HG03469 (cell line): ENCODE results near the gene NUDT1.

Source experiments
- ATAC-seq: cut with Tn5 transposase; IDR thresholded peaks from one replicate; pipeline ENCODE4 v1.9.1; 2021; ENCODE audit warnings: mild to moderate bottlenecking, moderate library complexity, moderate number of reproducible peaks; ENCODE audit not compliant: unreplicated experiment

The NUDT1 gene

DNA sequence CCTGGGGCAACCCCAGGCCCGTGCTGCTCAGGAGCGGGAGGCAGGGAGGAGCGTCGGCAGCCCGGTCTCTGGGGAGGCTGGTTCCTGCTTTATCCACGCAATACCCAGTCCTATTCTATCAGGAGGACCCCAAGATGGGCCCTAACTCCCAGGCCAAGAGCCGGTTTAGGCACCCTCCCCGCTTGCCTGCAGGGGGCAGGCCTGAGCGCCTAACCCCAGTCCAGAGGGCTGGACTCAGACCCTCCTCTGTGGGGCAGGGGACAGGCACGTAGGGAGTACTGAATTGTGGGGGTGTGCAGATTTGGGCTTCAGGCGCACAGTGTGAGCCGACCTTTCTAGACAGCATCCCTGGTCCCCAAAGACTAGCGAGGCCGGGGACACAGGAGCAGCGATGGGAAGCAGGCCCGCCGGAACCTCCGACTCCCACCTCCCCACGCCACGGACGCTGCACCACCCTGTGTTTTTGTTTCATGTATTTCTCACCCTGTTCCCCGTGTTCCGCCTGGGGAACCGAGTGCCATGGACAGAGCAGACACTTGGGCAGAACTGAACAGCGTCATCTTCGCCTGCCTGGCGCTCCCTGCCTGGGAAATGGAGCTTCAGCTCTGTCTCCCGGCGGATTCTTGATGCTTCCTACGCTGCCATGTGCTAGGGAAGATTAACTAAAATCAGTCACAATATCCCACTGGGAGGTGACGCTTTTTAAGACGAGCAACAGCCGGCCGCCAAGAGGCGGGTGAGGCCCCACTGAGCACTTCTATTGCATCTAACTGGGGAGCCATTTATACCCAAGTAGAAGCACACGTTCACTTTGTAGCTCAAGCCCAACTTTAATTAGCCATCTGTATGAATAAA, 5.3 kb downstream of the NUDT1 start:
- no peak for ATAC-seq

DNA sequence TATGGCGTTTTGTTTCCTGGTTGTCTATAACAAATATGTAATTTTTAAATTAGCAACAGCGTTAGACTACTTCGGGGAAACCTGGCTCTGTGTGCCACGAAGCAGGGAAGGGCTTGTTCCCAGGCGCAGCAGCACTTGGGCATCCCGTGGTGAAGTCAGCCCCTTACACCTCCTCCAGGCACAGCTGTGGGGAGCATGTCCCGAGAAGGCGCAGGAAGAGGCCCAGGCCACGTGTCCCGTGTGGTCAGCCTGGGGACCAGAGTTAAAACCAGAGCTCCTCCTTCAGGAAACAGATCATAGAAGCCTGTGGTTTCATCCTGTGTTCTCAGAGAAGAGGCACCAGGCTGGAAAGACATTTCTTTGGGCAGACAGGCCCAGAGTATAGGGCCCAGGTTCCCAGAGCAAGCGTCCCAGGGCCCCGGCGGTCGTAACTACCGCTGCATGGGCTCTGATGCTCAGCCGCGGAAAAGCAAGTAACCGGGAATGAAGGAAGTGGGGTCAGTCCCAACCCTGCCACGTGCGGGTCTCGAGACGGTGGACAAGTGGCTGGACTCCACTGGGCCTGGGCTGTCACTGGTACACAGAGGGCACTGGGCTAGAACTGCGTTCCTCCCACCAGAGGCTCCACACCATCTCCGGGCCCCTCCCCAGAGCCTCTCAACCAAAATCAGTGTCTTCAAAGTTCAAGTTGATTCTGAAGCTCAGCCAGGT, 7.1 kb downstream of the NUDT1 start:
- ATAC-seq: no peak

DNA sequence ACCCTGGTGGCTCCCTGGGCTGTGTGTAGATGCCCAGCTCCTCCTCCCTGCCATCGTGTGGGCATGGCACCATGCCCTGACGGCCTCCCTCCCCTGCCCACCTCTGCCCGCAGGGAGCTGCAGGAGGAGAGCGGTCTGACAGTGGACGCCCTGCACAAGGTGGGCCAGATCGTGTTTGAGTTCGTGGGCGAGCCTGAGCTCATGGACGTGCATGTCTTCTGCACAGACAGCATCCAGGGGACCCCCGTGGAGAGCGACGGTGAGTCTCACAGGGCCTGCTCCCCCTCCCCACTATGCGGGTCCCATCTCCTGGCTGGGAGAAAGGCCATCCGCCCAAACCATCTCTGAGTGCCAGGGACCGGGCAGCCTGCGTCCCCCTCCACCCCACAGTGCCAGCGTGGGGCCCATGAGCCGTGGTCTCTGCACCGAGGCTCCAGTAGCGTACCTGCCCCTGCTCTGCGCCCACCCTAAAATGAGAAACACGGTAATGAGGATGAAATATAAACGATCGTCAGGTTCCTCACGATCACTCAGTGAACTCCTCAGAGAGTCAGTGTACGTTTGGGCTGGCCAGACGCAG, 7.8 kb downstream of the NUDT1 start:
- no peak for ATAC-seq

DNA sequence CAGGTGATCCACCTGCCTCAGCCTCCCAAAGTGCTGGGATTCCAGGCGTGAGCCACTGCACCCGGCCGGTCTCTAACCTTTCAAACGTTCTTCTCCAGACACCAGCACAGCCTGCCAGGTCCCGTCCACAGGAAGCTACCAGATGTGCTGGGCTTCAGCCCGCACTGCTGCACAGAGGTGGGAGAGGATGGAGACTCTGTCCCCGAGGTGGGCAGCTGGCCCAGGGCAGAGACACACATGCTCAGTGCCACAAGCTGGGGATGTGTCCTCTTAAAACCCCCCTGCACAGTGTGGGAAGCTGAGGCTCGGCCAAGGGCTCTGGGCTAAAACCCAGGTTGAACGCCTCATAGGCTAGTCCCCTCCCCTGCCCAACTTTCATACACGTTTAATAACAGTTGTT, 9.4 kb downstream of the NUDT1 start:
- ATAC-seq: no peak

DNA sequence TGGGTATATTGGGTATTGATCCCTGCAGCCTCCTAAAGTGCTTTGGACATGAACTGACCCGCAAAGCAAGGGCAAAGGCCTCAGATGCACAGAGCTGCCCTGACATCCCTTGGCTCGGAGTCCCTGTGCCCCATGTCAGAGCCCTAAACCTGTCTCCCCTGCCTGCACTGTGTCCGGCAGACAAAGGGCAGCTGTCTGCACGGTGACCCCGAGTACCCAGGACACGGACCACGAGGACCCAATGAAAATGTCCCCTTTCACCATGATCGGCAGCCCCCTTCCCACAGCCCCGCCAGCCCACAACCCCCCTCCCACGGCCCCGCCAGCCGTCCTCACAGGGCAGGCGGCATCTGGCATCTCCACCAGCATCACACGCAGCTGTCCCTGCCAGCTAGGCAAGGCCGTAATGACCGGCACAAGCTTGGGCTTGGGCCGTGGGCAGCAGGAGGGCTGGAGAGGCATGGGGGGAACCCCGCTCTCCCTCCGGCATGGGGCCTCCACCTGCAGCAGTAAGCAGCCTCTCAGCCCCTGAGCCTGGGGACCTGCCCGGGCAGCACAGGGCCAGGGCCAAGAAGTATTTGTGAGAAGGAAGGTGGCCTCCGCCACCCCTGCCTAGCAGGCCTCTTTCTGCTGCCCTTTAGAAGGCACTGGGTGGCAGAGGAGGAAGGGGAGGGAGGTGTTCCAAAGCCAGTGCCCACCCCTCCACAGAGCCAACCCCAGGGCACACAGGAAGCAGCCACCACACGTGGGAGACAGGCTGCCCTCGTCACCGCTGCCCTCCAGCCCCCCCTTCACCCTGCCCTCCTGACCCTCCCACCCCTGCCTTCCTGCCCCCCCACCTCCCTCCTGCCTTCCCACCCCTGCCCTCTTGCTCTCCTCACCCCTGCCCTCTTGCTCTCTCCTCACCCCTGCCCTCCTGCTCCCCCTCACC, 10.1 kb downstream of the NUDT1 start:
- ATAC-seq: no peak

DNA sequence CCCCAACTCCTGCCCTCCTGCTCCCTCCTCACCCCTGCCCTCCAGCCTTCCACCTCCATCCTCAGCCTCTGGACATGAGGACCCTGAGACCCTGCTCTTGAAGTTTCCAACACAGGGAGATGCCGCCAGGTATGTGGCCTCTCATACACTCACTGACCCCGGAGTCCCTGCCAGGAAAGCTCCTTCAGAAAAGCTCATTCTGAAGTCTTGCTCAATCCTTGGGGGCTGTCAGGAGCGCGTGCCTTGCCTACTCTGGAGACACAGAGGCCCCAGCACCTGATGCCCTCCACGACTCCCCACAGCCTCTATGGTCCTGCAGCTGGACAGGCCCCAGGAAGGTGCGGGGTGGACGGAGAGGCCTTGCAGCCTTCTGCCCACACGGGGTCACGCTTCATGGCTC, 11.0 kb downstream of the NUDT1 start:
- ATAC-seq: no peak

DNA sequence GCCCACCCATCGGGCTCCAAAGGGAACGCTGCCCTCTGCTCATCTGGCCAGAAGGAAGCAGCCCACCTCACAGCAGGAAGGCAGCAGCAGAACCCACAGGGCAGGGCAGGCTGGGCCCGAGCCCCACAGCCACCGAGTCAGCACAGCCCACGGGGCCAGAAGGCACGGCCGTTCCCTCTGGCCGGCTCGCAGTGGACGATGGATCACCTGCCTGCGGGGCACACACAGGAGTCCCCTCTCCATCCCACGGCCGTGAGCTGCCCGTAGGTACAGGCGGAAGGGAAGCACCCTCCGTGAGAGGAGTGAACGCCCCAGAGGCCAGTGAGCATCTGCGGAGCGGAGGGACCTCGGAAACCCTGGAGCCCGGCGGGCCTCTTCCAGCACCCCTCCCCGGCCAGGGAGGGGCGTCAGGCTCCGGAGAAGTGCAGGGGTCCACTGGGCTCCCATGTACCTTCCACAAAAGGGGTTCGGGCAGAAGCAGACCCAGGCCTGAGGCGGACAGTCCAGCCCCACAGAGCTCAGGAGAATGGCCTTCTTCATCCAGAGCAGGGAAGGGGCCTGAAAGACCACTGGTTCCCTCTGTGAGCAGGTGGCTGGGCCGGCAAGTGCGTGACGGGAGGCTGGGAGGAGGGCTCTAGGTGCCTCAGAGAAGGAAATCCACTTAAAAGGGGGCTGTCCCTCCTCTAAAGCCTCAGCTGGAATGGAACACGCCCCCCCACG, 11.7 kb downstream of the NUDT1 start:
- ATAC-seq: no peak

DNA sequence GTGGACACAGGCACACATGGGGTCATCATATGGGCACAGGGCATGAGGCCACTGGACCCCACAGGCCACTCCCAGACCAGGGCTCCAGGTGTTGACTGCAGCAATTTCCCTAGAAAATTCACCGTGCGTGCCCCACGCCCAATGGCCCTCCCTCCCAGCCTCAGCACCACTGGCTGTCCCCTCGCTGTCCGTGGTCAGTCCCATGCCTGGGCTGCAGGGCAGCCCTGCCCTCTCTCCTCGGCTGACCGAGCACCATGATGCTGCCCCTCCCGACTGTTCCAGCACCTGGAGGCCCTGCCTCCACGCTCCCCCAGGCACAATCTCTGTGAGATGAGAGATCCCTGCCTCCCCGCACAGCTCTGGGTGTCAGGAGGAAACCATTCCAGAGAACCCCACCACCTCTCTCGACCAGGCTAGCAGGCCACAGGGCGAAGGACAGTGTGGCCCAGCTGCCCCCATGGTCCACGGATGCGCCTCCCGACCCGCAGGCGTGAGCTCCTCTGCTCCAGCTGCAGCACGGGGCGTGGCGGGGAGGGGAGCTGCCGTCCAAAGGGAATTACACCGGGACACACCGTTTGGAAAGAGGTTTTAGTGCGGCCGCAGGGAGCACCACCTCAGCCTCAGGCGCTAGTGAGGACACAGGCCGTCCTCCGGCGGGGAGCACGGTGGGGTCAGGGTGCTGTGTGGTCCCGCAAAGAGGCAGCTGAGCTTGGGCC, 12.6 kb downstream of the NUDT1 start:
- ATAC-seq: no peak

DNA sequence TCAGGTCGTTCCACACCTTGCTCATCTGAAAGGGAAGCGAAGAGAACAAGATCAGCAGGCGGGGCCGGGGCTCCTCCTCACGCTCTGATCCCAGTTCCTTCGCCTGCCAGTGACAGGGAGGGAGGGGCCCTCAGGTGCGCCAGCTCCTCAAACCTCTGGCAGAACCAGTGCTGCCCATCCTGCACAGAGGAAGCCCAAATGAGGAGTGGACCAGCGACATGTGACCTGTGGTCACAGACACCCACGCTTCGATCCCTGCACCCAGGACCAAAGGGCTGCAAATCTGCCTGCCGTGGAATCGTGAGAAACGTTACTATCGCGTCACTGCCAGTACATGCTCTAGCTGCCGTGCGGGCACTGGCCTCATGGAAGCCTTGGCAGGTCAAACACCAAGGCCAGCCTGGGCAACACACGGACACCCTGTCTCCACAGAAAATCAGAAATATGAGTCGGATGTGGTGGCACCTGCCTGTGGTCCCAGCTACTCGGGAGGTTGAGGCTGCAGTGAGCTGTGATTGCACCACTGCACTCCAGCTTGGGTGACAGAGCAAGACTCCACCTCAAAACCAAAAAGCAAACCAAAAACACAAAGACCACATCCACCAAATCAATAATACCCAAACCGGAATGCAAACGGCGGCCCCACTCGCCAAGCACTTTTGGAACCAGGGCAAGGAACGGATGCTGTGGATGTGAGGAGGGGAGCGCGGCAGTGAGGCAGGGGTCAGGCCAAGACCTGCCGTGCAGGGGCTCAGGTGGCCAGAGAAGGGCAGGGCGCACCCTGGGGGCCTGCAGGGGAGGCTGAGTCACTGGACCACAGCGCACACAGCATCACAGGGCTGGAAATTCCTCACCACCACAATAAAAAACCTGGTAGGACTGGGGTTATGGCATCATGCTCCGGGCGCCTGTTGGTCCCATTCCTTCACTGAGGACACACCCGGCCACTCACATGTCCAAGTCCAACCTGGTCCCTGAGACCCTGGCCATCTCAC, 13.4 kb downstream of the NUDT1 start:
- ATAC-seq: no peak

DNA sequence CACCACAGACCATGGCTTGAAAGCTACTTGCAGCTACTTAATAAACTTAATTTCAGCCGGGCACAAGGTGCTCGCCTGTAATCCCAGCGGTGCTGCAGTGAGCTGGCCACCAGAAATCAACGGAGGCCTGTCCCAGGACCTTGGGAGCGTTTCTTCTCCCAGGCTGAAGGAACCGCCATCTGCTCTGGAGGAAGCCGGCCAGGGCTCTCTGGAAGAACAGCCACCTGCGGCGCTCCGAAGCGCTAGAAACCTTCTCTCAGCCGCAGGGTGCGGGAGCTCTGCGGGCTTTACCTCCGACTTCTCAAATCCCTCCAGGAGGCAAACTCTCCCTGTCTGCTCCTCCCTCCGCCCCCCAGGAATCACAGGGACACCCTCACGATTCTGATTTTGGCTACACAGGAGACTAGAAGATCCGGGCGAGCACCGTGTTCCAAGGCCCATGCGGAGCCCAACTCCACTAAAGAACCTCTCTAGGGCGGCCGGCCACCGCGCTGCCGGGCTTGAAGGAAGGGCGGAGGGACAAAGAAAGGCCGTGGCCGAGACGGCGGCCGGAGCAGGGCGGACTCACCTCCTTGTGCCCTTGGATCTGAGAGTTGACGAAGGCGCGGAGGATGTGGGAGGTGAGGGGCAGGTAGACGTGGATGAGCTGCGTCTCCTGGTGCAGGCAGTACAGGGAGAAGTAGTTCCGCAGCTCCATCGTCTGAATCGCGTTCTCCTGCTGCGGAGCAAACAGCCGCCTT, 14.4 kb downstream of the NUDT1 start:
- no peak for ATAC-seq

DNA sequence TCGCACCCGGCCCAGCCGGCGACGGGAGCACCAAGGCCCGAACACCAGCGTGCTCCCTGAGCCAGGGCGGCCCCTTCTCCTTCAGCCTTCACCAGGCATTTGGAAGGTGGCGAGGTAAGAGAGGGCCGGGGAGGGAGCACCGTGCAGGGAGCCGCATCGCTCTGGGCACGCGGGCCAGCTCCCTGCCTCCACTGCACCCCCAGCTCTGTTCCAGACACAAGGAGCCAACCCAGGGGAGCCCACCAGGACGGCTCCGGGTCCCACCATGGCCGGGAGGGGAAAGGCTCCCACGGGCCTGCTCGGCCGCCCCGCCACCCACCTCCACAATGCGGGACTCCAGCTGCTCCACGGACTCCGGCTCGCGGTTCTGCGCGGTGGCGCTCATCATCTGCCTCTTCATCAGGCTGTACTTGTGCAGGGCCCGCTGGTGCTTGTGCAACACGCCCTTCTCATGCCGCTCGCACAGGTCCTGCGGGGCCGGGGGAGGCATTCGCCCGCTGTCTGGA, 15.1 kb downstream of the NUDT1 start:
- ATAC-seq: no peak

DNA sequence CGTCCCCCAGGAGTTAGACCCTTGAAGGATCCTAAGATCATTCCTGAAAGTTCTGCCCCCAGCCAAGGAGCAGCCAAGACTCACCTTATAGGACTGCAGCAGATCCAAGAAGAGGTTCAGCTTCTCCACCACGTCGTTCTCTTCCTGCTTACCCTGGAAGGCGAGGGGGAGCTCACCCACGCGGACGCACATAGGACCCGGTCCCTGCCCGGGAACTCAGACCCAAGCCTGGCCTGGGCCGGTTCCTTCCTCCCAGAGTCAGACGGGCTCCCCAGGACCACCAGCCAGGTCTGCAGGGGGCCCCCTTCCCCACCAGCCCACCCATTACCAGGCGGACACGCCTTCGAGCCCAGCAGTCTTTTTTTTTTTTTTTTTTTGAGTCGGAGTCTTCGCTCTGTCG, 15.6 kb downstream of the NUDT1 start:
- no peak for ATAC-seq

DNA sequence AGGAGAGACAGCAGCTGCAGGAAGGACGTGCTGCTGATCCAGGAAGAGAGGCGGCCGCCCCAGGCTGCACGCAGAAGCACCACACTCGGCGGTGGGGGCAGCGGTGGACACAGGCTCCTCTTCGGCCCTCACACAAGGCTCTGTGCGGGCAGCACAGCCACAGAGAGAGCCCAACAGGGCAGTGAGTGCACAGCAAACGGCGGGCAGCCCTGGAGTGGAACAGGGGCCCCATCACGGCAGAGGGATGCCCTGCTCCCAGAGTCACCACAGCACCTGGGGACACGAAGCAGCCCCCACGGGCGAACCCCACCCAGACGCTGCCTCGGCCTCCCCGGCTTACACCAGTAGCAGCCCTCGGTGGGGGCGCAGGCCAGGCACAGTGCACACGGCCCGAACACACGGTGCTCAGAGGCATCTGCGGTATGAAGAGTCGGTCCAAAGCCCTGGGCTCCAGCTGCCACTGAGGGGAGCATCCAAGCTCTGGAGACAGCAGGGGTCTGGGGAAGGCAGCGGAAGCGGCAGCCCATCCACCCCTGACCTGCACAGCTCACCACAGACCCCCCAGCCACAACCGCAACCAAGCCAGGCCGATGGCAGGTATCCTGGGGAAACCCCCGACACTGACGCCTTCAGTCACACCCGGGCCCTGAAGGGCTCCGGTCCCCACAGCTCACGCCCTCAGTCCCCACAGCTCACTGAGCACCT, 16.8 kb downstream of the NUDT1 start:
- ATAC-seq: peak; percentile 39

DNA sequence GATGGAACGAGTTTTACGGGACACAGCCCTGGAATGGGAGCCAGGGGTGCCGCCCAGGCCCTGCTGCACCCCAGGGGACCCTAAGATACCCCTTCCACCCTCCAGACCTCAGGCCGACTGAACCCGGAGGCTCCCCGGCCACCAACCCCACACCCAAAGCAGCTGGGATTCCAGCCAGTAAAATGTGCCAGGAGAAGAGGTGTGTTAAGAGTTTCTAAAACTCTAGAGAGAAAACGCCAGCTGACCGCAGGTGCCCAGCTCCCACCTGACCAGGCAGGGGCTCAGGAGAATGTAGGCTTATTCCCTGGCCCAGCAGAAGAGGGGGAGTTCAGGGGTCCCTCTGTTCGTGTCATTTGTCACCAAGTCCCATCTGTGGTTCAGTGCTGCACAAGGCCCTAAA, 17.5 kb downstream of the NUDT1 start:
- ATAC-seq: no peak

DNA sequence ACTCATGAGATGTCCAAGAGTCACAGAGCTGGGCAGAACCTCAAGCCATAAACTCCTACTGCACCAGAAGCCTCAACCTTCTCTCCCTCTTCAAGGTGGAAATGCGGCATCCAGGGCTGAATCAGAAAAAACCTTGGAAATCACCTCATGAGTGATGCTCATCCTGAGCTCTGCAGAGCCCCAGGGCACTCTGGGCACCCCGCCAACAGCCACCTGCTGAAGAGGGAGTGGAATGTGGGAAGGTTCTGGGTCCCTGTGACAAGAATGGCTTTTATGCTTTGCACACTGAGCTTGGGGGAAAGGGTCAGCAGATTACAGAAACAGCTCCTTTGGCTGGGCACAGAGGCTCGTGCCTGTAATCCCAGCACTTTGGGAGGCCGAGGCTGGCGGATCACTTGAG, 18.8 kb downstream of the NUDT1 start:
- ATAC-seq: no peak

DNA sequence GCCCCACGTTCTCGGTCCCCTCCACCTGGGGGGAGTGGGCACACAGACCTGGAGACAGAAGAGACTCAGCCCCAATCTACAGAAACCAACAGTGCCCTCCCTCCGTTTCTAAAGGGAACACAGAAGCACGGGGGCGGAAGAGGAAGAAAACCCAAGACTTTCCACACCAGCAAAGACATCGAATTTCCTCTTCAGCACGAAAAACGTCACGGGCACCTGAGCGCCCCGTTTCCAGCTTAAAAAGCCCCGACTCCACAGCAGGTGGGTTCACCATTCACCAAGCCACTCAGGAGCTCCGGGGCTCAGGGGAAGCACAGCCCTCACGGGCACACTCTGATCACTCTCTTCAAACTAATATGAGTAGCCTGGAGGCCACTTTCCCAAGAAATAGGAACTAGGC, 19.6 kb downstream of the NUDT1 start:
- ATAC-seq: no peak

DNA sequence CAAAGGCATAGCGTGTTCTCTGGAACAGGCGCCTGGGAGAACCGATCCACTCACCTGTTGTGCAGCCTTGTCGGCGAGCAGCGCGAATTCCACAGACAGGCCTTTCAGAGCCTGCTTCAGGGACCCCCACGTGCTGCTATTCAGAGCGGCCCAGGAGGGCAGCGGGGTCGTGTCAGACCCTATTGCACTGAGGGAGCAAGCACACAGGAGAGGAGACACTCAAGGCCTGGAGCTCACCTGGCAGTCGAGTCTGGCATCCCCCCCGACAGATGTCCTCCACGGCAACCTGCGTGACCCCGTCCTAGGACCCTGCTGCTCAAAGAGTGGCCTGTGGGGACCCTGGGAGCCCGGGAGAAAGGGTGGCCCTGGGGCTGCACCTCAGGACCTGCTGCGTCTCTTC, 21.1 kb downstream of the NUDT1 start:
- no peak for ATAC-seq
